Measurements from ENCODE around the gene SPTLC2.
"Not testable (repeated sequence)": the region's sequence is repeated elsewhere in the genome, so short reads cannot be mapped to it uniquely, and the experiment has no call there.

DNA sequence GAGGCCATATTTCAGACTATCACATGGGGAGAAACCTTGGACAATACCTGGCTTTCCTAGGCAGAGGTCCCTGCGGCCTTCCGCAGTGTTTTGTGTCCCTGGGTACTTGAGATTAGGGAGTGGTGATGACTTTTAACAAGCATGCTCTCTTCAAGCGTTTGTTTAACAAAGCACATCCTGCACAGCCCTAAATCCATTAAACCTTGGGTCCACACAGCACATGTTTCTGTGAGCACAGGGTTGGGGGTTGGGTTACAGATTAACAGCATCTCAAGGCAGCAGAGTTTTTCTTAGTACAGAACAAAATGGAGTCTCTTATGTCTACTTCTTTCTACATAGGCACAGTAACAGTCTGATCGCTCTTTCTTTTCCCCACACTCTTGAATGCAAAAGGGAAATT lies 19.4 kb upstream of the SPTLC2 start:
- TF ChIP-seq, protein P1, sequence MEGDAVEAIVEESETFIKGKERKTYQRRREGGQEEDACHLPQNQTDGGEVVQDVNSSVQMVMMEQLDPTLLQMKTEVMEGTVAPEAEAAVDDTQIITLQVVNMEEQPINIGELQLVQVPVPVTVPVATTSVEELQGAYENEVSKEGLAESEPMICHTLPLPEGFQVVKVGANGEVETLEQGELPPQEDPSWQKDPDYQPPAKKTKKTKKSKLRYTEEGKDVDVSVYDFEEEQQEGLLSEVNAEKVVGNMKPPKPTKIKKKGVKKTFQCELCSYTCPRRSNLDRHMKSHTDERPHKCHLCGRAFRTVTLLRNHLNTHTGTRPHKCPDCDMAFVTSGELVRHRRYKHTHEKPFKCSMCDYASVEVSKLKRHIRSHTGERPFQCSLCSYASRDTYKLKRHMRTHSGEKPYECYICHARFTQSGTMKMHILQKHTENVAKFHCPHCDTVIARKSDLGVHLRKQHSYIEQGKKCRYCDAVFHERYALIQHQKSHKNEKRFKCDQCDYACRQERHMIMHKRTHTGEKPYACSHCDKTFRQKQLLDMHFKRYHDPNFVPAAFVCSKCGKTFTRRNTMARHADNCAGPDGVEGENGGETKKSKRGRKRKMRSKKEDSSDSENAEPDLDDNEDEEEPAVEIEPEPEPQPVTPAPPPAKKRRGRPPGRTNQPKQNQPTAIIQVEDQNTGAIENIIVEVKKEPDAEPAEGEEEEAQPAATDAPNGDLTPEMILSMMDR (IDR thresholded peaks at IDR 0.05): not testable (repeated sequence)
- TF ChIP-seq POLR2A (IDR thresholded peaks at IDR 0.05): not testable (repeated sequence)

Measured in suprapubic skin (tissue), 3 donors.